GM21529 (cell line): ENCODE data around the gene SATB2.

ENCODE experiments used
- ATAC-seq: cut with Tn5 transposase; IDR thresholded peaks from one replicate; pipeline ENCODE4 v1.9.1; 2021; ENCODE audit not compliant: unreplicated experiment

Gene SATB2

GRCh38 chr2:199407421-199407820 is 50.3 kb downstream of the SATB2 start:
- no peak for ATAC-seq

DNA sequence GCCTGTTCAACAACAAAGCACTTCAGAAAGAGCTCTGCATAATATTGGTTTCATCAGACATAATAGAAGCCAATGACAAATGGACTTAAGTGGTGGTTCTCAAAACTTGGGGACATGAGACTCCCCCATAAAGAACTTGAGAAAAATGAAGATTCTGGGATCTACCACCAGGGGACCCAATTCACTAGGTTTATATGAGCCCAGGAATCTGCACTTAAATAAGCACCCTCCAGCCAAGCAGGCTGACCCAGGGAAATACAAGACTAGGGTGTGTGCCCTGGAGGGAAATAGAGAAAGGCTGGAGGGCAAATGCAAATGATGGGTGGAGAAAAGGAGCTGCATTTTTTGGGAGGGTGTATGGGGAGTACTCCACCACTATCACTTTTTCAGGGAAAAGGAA is 52.5 kb downstream of the SATB2 start:
- no peak for ATAC-seq

- no peak for ATAC-seq
These were observed 52.9 kb downstream of the SATB2 start for GRCh38 chr2:199404841-199405240.

- no peak for ATAC-seq
These were observed 62.4 kb downstream of the SATB2 start for GRCh38 chr2:199395311-199395710.

- ATAC-seq, result no peak
These were observed 65.4 kb downstream of the SATB2 start for GRCh38 chr2:199392363-199392762.

DNA sequence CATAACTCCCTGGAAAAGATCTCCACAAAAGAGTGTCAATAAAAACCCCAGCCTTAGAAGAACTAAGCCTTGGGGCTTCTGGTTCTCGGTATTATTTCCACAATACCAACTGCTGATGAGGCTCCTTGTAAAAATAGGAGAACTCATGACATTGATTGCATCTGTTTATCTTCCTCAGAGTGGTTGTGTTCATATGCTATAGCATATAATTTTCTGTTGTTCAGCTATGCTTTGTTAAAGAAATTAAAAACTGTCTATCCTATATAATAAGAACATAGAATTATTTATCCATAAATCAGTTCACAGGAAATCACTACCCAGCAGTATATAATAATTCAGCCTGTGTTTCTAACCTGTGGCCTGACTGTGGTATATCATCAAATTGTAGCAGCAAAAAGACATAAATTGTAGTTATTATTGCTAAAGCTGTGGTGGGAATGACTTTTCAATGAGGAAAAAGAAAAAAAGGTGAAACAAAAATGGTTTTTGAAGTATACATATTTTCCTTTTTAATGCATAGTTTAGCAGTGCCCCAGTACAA is 68.9 kb downstream of the SATB2 start:
- no peak for ATAC-seq

DNA sequence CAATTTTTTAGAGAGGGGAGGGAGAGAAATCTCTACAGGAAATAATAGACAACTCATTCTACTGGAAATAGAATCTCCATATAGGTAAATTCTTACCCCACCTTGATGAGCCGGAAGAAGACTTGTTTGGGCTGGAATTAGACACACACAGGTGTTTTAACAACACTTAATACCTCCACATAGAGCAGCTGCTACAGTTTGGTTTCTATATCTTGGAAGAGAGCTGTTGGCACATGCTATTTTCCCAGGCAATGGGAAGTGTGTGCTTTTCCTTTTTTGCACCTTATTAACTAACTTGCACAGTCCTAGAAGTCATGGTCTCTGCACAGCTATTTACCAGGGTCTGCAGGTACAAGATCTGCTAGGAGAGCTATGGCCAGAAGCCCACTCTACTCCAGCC is 73.7 kb downstream of the SATB2 start:
- ATAC-seq, result no peak

DNA sequence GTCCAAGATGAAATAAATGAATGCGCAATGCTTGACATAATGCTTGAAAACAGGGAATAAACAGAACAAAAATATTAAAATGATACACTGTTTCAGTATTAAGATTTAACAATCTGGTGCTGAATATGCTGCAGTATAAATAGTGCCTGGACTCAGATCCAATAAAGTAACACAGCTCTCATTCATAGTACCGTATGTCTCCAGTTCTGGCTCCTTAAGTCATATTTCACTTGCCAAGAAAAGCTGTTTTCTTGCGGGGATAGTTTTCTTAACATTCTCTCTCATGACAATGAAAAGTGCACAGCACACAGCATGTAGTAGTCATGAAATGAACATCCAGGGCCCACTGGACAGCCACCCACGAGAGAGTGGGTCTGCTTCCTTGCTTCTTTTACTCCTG is 74.7 kb downstream of the SATB2 start:
- no peak for ATAC-seq

DNA sequence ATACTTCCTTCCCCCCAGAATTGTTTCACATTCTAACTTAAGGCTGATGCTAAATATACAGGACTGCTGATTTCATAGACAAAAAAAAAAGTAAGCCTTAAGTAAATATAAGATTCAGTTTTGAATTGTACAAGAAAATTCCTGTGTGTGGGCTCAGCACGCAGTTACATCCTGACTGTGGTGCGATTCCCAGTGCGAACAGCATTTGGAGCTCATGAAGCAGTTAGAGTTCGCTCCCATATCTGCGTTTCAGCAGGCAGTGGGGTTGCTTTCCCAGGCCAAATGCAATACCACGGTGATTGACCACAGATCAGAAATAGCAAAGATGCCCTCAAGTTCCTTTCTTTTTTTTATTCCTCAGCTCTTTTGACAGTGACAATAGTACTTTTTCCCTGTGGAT is 75.6 kb downstream of the SATB2 start:
- no peak for ATAC-seq

DNA sequence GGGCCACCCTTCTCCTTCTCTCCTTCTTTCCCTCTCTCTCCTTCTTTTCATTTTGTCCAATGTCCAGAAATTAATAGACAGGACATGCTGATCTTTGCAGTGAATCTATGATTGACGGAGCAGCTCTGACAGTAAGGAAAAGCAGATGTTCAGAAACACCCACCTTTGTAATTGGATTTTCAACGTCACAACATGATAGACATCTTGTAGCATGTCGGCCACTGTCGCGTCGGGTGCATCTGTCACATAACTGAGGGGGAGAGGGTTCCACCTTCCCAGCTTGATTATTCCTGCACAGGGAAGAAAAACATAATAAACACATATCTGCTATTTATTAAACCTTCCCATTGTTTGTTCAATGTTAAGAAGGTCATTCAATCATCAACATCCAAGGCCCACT is 76.2 kb downstream of the SATB2 start:
- ATAC-seq, result no peak

GRCh38 chr2:199378948-199379650 is 78.6 kb downstream of the SATB2 start:
- no peak for ATAC-seq

- ATAC-seq, result no peak
These were observed 87.5 kb downstream of the SATB2 start for GRCh38 chr2:199370150-199370780.

DNA sequence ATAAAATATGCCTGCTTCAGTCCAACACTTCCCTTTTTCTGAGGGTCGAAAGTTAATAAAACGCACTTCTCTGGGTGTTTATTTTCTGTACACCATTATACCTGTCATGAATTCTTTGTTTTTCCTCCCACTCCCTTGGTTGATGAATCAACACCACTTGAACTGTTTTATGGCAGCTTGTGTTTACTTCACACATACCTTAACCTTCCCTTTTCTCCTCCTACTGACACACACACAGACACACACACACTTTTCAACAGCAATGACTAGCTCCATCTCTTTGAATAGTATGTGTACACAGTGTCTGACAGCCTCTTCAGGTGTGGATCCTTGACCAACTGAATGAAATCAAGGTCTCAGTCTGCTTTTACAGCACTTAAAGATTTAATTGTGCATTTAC is 91.3 kb downstream of the SATB2 start:
- no peak for ATAC-seq

DNA sequence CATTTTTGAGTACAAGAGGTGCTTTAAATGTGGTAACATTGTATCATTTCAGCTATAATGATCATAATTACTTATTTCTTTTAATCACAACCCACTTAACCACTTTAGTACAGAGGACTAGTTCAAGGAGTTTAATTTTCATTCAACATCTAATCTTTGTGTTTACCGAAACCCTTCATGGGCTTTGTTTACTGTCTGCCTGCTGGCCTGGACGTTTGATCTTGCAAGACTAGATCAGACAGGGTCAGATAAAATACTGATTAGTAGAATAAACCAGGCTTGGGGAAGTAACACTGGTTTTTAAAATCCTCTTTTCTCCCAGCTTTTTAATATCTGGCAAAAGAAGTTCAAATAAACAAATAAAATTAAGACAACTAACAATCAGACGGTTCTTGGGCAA is 93.6 kb downstream of the SATB2 start:
- ATAC-seq, result no peak

DNA sequence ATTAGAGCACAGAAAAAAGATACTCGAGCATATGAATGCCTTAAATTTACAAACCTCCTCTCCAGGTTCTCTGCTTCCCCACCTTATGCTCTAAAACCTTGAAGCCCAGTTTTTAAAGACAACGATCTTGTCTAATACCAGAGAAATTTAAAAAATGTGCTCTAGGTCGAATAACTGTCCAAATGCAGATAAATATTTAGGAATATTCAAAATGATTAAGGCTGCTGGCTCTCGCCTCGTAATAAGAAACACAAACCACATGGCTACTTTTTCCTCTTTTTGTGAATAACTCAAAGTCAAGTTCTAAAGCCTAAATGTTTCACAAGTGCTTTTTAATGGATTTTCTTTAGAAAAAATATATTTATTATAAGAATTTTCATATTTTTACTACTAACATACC is 101.3 kb downstream of the SATB2 start:
- ATAC-seq, result no peak

DNA sequence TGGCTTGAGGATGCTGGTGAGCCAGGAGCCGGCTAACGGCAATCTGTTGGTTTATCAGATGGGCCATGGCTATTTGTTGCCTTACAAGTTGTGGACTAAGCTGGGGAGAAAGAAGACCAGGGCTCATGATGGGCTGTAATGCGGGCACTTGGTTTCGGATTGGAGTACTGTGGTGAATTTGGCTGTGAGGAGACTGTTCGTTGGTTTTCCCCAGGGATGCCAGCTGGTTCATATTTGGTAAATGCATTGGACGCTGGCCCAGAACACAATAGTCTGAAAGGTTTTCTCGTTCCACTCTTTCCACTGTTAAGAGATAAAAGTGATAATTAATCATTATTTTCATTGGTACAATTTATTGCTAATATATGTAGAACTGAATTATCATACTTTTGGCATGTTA is 108.9 kb downstream of the SATB2 start:
- no peak for ATAC-seq

- no peak for ATAC-seq
These were observed 113.7 kb downstream of the SATB2 start for GRCh38 chr2:199344012-199344411.

- no peak for ATAC-seq
These were observed 115.4 kb downstream of the SATB2 start for GRCh38 chr2:199342334-199342733.

GRCh38 chr2:199341123-199341522 is 116.6 kb downstream of the SATB2 start:
- no peak for ATAC-seq

GRCh38 chr2:199339891-199340605 is 117.7 kb downstream of the SATB2 start:
- no peak for ATAC-seq

- ATAC-seq, result no peak
These were observed 121.2 kb downstream of the SATB2 start for GRCh38 chr2:199336546-199336945.

- no peak for ATAC-seq
These were observed 122.2 kb downstream of the SATB2 start for GRCh38 chr2:199335502-199335901.
